ENCODE measurements around the gene CHRFAM7A.
"Not testable (repeated sequence)": the region's sequence is repeated elsewhere in the genome, so short reads cannot be mapped to it uniquely, and the experiment has no call there.

CHRFAM7A gene

GRCh38 chr15:30392766-30393663, at the start of gene CHRFAM7A:
Gene CHRFAM7A, minus strand, starts transcription at chr15:30393540. Its CDS starts 10,189 bp downstream, at chr15:30383351.
- not testable (repeated sequence) for H3K36me3 ChIP-seq (ENCODE audit: insufficient read depth, low read length); H3K9ac ChIP-seq (ENCODE audit: low read depth, low read length); H3K9me3 ChIP-seq (ENCODE audit: control insufficient read depth, insufficient read depth, low read length); H3K4me1 ChIP-seq (ENCODE audit: insufficient read depth, low read length)

GRCh38 chr15:30438348-30438747, 45.0 kb upstream of the CHRFAM7A start:
- H3K36me3 ChIP-seq (ENCODE audit: insufficient read depth, low read length); H3K9me3 ChIP-seq (ENCODE audit: control insufficient read depth, insufficient read depth, low read length); H3K9ac ChIP-seq (ENCODE audit: low read depth, low read length); H3K4me1 ChIP-seq (ENCODE audit: insufficient read depth, low read length): not testable (repeated sequence)

- H3K9ac ChIP-seq (ENCODE audit: low read depth, low read length); H3K9me3 ChIP-seq (ENCODE audit: control insufficient read depth, insufficient read depth, low read length); H3K4me1 ChIP-seq (ENCODE audit: insufficient read depth, low read length); H3K36me3 ChIP-seq (ENCODE audit: insufficient read depth, low read length): not testable (repeated sequence)
Observed at GRCh38 chr15:30435878-30436277, 42.5 kb upstream of the CHRFAM7A start.

- not testable (repeated sequence) for H3K9me3 ChIP-seq (ENCODE audit: control insufficient read depth, insufficient read depth, low read length); H3K36me3 ChIP-seq (ENCODE audit: insufficient read depth, low read length); H3K9ac ChIP-seq (ENCODE audit: low read depth, low read length); H3K4me1 ChIP-seq (ENCODE audit: insufficient read depth, low read length)
Observed at GRCh38 chr15:30420723-30421122, 27.4 kb upstream of the CHRFAM7A start.

GRCh38 chr15:30414160-30414559, 20.8 kb upstream of the CHRFAM7A start, which contains the start of gene GOLGA8R:
Gene GOLGA8R, minus strand, starts transcription at chr15:30414260. Its CDS starts 98 bp downstream, at chr15:30414162.
- H3K9ac ChIP-seq (ENCODE audit: low read depth, low read length); H3K36me3 ChIP-seq (ENCODE audit: insufficient read depth, low read length); H3K4me1 ChIP-seq (ENCODE audit: insufficient read depth, low read length); H3K9me3 ChIP-seq (ENCODE audit: control insufficient read depth, insufficient read depth, low read length): not testable (repeated sequence)

GRCh38 chr15:30407636-30408035, 14.3 kb upstream of the CHRFAM7A start:
- not testable (repeated sequence) for H3K9me3 ChIP-seq (ENCODE audit: control insufficient read depth, insufficient read depth, low read length); H3K36me3 ChIP-seq (ENCODE audit: insufficient read depth, low read length); H3K4me1 ChIP-seq (ENCODE audit: insufficient read depth, low read length); H3K9ac ChIP-seq (ENCODE audit: low read depth, low read length)

GRCh38 chr15:30398988-30399387, 5.6 kb upstream of the CHRFAM7A start:
- H3K9me3 ChIP-seq (ENCODE audit: control insufficient read depth, insufficient read depth, low read length); H3K4me1 ChIP-seq (ENCODE audit: insufficient read depth, low read length); H3K9ac ChIP-seq (ENCODE audit: low read depth, low read length); H3K36me3 ChIP-seq (ENCODE audit: insufficient read depth, low read length): not testable (repeated sequence)

- H3K36me3 ChIP-seq (ENCODE audit: insufficient read depth, low read length); H3K4me1 ChIP-seq (ENCODE audit: insufficient read depth, low read length); H3K9ac ChIP-seq (ENCODE audit: low read depth, low read length); H3K9me3 ChIP-seq (ENCODE audit: control insufficient read depth, insufficient read depth, low read length): not testable (repeated sequence)
Observed at GRCh38 chr15:30393664-30393991, 288 bp upstream of the CHRFAM7A start.

- not testable (repeated sequence) for H3K36me3 ChIP-seq (ENCODE audit: insufficient read depth, low read length); H3K9ac ChIP-seq (ENCODE audit: low read depth, low read length); H3K9me3 ChIP-seq (ENCODE audit: control insufficient read depth, insufficient read depth, low read length); H3K4me1 ChIP-seq (ENCODE audit: insufficient read depth, low read length)
Observed at GRCh38 chr15:30386318-30386887, 6.9 kb downstream of the CHRFAM7A start.

- not testable (repeated sequence) for H3K4me1 ChIP-seq (ENCODE audit: insufficient read depth, low read length); H3K9ac ChIP-seq (ENCODE audit: low read depth, low read length); H3K9me3 ChIP-seq (ENCODE audit: control insufficient read depth, insufficient read depth, low read length); H3K36me3 ChIP-seq (ENCODE audit: insufficient read depth, low read length)
Observed at GRCh38 chr15:30377082-30377413, 16.3 kb downstream of the CHRFAM7A start.

- H3K4me1 ChIP-seq (ENCODE audit: insufficient read depth, low read length); H3K9me3 ChIP-seq (ENCODE audit: control insufficient read depth, insufficient read depth, low read length); H3K36me3 ChIP-seq (ENCODE audit: insufficient read depth, low read length); H3K9ac ChIP-seq (ENCODE audit: low read depth, low read length): not testable (repeated sequence)
Observed at GRCh38 chr15:30376375-30377081, 16.8 kb downstream of the CHRFAM7A start.

- not testable (repeated sequence) for H3K36me3 ChIP-seq (ENCODE audit: insufficient read depth, low read length); H3K4me1 ChIP-seq (ENCODE audit: insufficient read depth, low read length); H3K9me3 ChIP-seq (ENCODE audit: control insufficient read depth, insufficient read depth, low read length); H3K9ac ChIP-seq (ENCODE audit: low read depth, low read length)
Observed at GRCh38 chr15:30375872-30376271, 17.5 kb downstream of the CHRFAM7A start.

GRCh38 chr15:30374862-30375261, 18.5 kb downstream of the CHRFAM7A start:
- not testable (repeated sequence) for H3K9me3 ChIP-seq (ENCODE audit: control insufficient read depth, insufficient read depth, low read length); H3K36me3 ChIP-seq (ENCODE audit: insufficient read depth, low read length); H3K9ac ChIP-seq (ENCODE audit: low read depth, low read length); H3K4me1 ChIP-seq (ENCODE audit: insufficient read depth, low read length)

- not testable (repeated sequence) for H3K9me3 ChIP-seq (ENCODE audit: control insufficient read depth, insufficient read depth, low read length); H3K4me1 ChIP-seq (ENCODE audit: insufficient read depth, low read length); H3K9ac ChIP-seq (ENCODE audit: low read depth, low read length); H3K36me3 ChIP-seq (ENCODE audit: insufficient read depth, low read length)
Observed at GRCh38 chr15:30368271-30368670, 25.1 kb downstream of the CHRFAM7A start.

GRCh38 chr15:30367246-30367645, 26.1 kb downstream of the CHRFAM7A start:
- H3K4me1 ChIP-seq (ENCODE audit: insufficient read depth, low read length); H3K9me3 ChIP-seq (ENCODE audit: control insufficient read depth, insufficient read depth, low read length); H3K36me3 ChIP-seq (ENCODE audit: insufficient read depth, low read length); H3K9ac ChIP-seq (ENCODE audit: low read depth, low read length): not testable (repeated sequence)

Measured in ES-I3 (cell line).